K562 treated with DMSO at 1 percent for 48 hours (cell line): Measurements from ENCODE around the gene WDR27. TPM values are rescaled to one million over a fixed set of nuclear protein-coding genes. Genes with fewer than 3 reads are reported as not detected.

Source experiments
- total RNA-seq: library from RNA; unstranded; fragments of 300-600 nt; gene quantifications from 2 replicates; pipeline ENCODE4 v1.2.3, GENCODE V29; 2022; ENCODE audit warnings: low replicate concordance; ENCODE audit errors: extremely low read depth

Gene WDR27
- total RNA-seq = not detected in 2 replicates

DNA sequence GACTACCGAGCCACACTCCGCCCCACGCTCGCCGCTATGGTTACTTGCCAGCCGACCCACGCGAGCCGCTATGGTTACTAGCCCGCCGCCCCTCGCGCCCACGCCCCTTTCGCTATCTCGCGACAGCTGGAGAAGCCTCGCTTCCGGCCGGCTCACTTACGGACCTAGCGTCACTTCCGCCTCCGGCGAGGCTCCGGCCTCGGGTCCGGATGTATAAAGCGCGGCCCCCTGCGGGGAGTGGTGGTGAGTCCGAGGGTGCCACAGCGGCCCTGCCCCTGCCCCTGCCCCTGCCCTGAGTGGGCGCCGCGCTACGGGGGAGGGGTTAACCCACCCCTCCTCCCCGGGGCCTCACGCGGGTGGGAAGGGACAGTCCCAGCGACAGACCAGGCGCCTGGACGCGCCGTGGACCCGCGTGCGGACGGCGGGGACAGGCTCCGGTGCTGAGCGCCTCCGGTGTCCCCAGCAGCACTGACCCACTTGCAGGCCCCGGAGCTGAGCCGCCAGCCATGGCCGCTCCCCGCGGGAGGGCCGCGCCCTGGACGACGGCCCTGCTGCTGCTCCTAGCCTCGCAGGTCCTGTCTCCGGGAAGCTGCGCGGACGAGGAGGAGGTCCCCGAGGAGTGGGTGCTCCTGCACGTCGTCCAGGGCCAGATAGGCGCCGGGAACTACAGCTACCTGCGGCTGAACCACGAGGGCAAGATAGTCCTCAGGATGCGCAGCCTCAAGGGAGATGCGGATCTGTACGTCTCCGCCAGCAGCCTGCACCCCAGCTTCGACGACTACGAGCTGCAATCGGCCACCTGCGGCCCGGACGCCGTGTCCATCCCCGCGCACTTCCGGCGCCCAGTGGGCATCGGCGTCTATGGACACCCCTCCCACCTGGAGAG, at the start of gene WDR27, which contains the start of gene C6orf120:
Gene WDR27 (minus strand): TSS at position 76 of the 886 bp plus-strand sequence. CDS start 13,024 bp downstream, outside the sequence.
Gene C6orf120 (plus strand): TSS at position 173 of the 886 bp plus-strand sequence. CDS start 334 bp downstream, at position 507.

GRCh38 chr6:169724494-169725124, 22.8 kb upstream of the WDR27 start, which contains the start of gene PHF10:
Gene PHF10, minus strand, starts transcription at chr6:169724500. Its CDS starts 569 bp downstream, at chr6:169723931.

Other genes starting within 250 kb of the WDR27 start
- gene C6orf120, start 97 bp upstream of the WDR27 start, total RNA-seq = not detected in 2 replicates
- gene PHF10, start 22.5 kb upstream of the WDR27 start, total RNA-seq = not detected in 2 replicates
- gene DYNLT2, start 49.5 kb upstream of the WDR27 start, total RNA-seq = not detected in 2 replicates
- gene ERMARD, start 49.6 kb upstream of the WDR27 start, total RNA-seq = not detected in 2 replicates